GM18517 (cell line): ENCODE measurements around the gene SOHLH2.

Experiments used
- ATAC-seq: cut with Tn5 transposase; IDR thresholded peaks from one replicate; pipeline ENCODE4 v1.9.1; 2021; ENCODE audit warnings: mild to moderate bottlenecking, moderate library complexity; ENCODE audit not compliant: unreplicated experiment

Gene SOHLH2

GRCh38 chr13:36132376-36132775 is 82.0 kb downstream of the SOHLH2 start:
- ATAC-seq: no peak

DNA sequence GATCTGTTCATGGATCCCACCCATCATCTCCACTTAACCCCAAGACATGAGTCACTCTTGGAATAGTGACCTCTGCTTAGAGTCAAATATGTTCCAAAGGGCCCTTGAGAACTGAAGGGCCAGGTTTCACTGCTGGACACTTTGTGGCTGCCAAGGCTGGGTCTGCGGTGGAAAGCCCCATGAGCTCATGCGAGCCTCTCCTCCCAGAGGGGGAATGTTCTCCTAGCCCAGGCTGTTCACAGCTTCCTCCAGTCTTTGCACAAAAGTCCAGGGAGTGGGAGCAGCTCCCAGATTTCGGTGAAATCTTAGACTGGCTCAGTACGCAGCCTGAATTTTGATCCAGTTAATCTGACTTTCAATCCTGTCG is 82.4 kb downstream of the SOHLH2 start:
- no peak for ATAC-seq

DNA sequence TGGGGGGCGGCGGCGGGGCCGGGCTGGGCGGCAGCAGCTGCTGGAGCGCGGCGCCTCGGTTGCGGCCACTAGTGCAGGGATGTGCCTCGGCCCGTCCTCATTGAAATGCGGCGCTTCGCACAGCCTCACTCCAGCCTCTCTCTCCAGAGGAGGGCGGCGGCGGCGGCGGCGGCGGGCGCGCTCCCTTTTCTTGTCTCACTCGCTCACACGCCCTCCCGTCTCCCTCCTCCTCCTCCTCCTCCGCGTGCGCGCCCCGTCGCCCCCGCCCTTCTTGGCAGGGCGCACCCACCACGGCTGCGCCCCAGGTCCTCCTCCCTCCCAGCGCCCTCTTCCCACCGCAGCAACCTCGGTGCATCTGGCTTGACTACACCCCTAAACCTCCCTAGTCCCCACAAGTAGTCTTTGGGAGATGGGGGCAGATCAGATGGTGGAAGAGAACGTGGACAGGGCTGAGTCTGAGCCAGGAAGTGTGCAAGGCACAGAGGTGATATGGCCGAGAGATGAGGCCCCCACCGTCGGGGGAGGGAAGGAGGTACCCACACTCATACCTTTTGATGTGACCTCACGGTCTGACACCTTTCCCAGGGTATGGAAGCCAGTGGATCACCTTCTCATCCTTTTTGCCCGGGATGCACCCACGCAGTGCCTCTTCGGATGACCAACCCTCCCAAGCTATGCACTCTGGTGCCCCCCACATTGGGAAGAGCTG is 83.0 kb downstream of the SOHLH2 start, which contains the start of gene DCLK1:
TSS of gene DCLK1 (minus strand) at position 161 of the 709 bp plus-strand sequence.
- no peak for ATAC-seq

GRCh38 chr13:36130552-36131221 is 83.7 kb downstream of the SOHLH2 start:
- no peak for ATAC-seq

DNA sequence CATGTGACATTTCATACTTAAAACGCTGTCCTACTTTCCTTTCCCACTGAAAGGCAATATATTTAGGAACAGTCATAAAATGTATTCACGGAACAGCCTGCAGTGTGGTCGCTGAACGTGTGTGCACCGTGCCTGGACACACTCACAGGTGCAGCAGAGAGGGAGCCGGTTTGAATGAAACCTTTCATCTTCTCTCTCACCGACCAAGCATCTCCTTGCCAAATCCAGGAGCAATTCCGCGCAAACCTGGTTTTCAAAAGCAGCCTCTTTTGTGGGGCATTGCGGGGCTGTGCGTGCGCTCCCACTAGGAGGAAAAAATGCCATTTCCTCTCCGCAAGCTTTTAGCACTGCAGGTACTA is 84.2 kb downstream of the SOHLH2 start:
- ATAC-seq: no peak

- ATAC-seq: no peak
Measured at GRCh38 chr13:36129539-36129938, 84.8 kb downstream of the SOHLH2 start.

DNA sequence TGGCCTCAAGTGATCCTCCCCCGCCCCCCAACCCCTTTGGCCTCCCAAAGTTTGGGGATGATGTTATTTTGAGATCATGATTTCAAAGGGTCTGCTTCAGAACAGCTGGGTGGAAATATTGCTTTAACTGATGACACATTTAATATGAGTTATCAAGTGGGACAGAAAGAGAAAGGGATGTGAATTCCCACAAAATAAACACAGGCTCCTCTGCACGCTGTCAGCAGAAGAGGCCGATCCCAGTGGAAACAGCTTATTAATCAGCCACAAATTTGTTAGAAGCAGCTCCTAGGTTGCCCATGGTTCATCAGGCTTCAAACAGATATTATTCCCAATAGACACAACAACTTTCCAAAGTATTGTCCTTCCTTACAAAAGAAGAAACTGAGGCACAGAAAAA is 87.9 kb downstream of the SOHLH2 start:
- no peak for ATAC-seq

DNA sequence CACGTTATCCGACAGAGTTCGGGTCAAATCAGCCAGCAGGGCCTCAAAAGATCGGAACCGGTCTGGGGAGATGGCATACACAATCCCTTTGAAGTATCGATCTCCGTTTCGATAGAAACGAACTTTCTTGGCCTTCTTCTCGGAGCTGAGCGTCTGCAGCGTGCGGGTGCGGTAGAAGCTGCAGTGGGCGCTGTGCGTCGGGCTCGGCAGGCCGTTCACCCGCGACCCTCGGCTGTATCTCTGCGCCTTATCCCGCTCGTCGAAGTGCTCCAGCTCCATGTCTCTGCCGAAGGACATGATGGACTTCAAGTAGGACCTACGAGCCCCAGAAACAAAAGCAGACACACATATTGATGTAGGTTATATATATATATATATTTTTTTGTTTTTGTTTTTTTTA is 88.5 kb downstream of the SOHLH2 start:
- no peak for ATAC-seq

GRCh38 chr13:36124236-36124822 is 90.0 kb downstream of the SOHLH2 start:
- ATAC-seq: no peak
